Measurements from ENCODE around the gene MRPS22.
"Not testable (repeated sequence)": the region's sequence is repeated elsewhere in the genome, so short reads cannot be mapped to it uniquely, and the experiment has no call there.

The MRPS22 gene

GRCh38 chr3:139396707-139397106, 52.9 kb downstream of the MRPS22 start:
- no peak for DNase-seq (ENCODE audit: low spot score)

- not testable (repeated sequence) for DNase-seq (ENCODE audit: low spot score)
These were observed 57.3 kb downstream of the MRPS22 start for GRCh38 chr3:139401155-139401554.
